NCI-H1092 treated with DMSO at 0.1 percent for 48 hours (cell line): ENCODE data around the gene NKIRAS2.
"Not testable (repeated sequence)": the region's sequence is repeated elsewhere in the genome, so short reads cannot be mapped to it uniquely, and the experiment has no call there.

Experiments
- DNase-seq: peaks from one replicate; lab custom pipeline; 2025; lab: John Stamatoyannopoulos, UW

Gene NKIRAS2

DNA sequence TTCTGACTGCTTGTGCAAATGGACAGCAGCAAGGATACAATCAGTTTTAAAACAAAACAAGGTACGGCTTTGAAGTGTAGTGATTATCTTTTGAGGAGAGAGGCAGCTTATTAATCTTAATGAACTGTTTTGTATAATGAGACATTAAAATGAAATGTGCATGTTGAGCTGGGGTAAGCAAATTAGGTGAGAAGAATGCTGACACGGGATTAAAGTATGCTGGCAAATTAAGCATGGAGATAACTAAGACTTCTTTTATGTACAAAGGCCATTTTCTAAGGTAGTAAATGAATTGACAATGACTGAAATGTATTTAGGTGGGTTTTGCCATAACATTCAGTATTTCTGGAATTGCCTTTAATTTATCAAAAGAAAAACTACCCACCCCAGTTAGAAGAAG, 21.4 kb upstream of the NKIRAS2 start:
- no peak for DNase-seq

DNA sequence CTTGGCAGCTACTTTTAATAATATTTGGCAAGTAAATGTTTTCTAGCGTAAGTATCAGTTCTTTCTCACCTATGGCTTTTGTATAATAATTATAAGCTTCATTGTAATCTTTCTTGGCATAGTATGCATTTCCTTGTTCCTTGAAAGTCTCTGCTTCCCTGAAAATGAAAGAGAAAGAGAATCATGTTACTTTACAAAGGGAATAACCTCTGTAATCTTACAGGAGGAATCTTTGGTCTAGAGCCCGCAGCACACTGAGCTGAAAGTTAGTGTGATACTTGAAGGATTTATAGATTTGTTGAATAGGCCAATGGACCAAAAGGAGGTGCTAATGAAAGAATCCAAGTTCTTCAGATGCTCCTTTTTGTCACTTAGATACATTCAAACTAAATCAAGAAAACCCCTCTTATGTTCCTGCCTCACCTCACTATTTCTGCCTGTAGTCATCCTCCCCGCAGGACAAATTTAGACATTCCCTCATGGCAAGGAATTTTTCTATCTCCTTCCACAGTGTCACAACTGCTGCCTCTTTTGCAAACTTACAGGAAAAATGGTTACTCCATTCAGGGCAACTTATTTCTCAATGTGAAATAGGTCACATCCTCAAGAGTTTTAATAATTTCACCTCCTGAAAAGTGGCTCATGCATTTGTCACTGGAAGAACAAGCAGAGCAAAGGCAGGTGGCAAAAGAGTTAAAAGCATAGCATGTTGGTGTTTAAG, 19.3 kb upstream of the NKIRAS2 start:
- no peak for DNase-seq

DNA sequence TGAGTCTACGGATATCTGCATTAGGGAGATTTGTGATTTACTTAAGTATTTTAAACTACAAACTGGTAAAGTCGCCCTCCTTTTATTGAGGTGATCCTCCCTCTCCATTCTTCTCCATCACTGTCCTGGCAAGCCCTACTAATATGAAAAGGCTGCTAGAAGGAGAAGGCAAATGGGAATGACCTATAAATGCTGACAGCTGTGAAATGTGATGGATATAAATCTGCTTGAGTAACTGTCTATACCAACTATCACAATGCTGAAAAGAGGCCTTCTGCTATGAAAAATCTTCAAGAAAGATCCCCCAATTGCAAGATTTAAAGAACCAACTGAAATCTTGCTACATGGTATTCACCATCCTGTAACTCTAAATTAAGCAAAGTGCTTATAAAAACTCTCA, 18.2 kb upstream of the NKIRAS2 start:
- DNase-seq, result no peak

GRCh38 chr17:42002175-42002791, 17.6 kb upstream of the NKIRAS2 start:
- no peak for DNase-seq

DNA sequence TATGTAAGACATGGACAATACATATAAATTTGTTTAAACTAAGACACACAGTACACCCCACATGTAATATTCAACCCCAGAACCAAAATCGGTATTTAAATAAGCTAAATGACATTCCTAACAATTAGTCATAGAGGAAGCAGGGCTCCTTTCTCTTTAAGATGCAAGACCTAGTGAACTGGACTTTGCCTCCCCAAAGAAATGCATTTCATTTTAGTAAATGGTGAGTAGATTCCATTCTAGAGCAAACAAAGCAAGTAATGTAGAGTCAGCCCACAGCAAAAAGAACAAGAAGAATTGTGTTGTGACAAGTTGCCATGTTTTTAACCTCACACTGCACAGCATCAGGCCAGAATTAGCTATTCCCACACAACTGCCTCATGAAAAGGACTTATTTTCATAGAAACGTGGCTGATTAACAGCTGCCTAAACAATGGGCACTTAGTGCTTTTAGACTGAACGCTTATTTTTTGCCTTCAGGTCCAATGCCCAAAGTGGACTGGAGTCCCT, 17.0 kb upstream of the NKIRAS2 start:
- no peak for DNase-seq

- no peak for DNase-seq
Measured at GRCh38 chr17:42005166-42005565, 14.7 kb upstream of the NKIRAS2 start.

GRCh38 chr17:42009170-42009569, 10.7 kb upstream of the NKIRAS2 start:
- no peak for DNase-seq

GRCh38 chr17:42010266-42010680, 9.6 kb upstream of the NKIRAS2 start:
- DNase-seq, result not testable (repeated sequence)

- no peak for DNase-seq
Measured at GRCh38 chr17:42010898-42011516, 8.9 kb upstream of the NKIRAS2 start.

- not testable (repeated sequence) for DNase-seq
Measured at GRCh38 chr17:42012363-42012762, 7.5 kb upstream of the NKIRAS2 start.

- not testable (repeated sequence) for DNase-seq
Measured at GRCh38 chr17:42013740-42014139, 6.2 kb upstream of the NKIRAS2 start.

DNA sequence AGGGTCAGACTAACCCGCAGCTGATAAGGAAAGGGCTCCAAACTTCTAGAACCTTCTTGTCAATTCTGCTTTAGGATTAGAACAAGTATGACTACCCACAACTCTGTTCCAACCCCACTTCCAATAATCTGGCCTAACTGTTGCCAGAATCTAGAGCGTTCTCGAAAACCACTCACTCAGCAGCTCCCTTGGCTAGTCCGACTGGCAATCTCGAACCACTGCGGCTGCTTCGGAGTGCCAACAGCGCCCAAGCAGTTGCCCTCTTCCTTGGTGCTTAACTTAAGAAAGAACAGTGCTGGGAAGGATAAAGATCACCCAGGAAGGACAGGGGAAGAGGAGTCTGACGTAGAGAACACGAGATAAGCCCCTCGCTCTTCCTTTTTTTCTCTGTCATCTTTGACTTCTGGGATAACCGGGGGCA, 3.5 kb upstream of the NKIRAS2 start:
- peak; percentile 33 for DNase-seq

GRCh38 chr17:42016941-42017865, 2.7 kb upstream of the NKIRAS2 start, which contains the start of gene DNAJC7:
Gene DNAJC7, minus strand, starts transcription at chr17:42017439. Its CDS starts 23 bp downstream, at chr17:42017416.
- peak; percentile 94 for DNase-seq

DNA sequence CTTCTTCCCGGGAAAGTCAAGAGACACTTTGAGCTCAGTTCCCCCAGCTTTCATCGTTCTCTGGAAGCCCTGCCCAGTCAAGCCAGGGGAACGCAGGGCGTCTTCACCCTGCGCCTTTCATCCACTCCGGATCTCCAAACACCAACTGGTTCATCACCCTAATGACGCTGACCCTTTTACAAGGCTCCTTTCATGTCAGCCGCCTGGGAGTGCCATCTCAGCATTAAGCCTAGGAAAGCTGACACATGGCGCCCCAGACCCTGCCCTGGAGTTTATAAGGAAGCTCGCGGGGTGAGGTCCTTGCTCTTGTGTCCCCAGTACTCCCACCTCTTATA, 2.1 kb upstream of the NKIRAS2 start:
- no peak for DNase-seq

GRCh38 chr17:42018339-42018738, 1.6 kb upstream of the NKIRAS2 start:
- no peak for DNase-seq

GRCh38 chr17:42018988-42019387, 902 bp upstream of the NKIRAS2 start:
- DNase-seq, result no peak

GRCh38 chr17:42020845-42021244, 955 bp downstream of the NKIRAS2 start:
- not testable (repeated sequence) for DNase-seq

GRCh38 chr17:42023524-42024349, 3.8 kb downstream of the NKIRAS2 start:
- DNase-seq, result no peak

- no peak for DNase-seq
Measured at GRCh38 chr17:42025191-42025579, 5.3 kb downstream of the NKIRAS2 start.

DNA sequence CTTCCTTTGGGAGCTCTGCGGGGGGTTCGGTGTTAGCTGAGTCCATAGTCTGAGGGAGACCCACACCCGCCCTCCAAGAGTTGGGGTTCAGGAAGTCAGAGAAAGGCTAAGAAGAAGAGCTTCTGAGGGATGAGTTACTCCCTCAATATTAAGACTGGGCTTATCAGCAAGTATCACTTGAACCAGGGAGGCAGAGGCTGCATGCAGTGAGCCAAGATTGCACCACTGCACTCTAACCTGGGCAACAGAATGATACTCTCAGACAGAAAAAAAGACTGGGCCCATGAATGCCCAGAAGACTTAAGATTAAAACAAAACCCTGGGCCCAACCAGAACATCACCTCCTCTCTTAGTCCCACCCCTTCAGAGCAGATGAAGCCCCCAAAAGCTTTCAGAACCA, 6.0 kb downstream of the NKIRAS2 start:
- no peak for DNase-seq
